OCI-LY3 (cell line): Measurements from ENCODE around the gene MLF2.

Experiments
- H2AFZ ChIP-seq: fragments of 200-600, 300-600 bp; shearing (Covaris generic); 2 replicates; pipeline ENCODE4 v1.6.0; 2014; ENCODE audit warnings: antibody characterized with exemption, low read depth, low read length
- H3K27ac ChIP-seq: fragments of 200-600, 300-600 bp; sonication (generic); 2 replicates; pipeline ENCODE4 v1.5.1; 2014; ENCODE audit warnings: mild to moderate bottlenecking, low read length, moderate library complexity, mixed read lengths
- H3K27me3 ChIP-seq: fragments of 200-600, 300-600 bp; sonication (generic); 2 replicates; pipeline ENCODE4 v1.6.1; 2014; ENCODE audit warnings: low read depth, low read length, mixed read lengths
- H3K36me3 ChIP-seq: fragments of 200-600, 300-600 bp; sonication (generic); replicated peaks from 2 replicates; pipeline ENCODE3; 2014; ENCODE audit warnings: low read depth, low read length, mixed read lengths
- H3K4me1 ChIP-seq: fragments of 300-600, 200-600 bp; sonication (generic); 2 replicates; pipeline ENCODE4 v1.6.1; 2014; ENCODE audit warnings: low read length, mixed read lengths
- H3K4me2 ChIP-seq: fragments of 200-600, 300-600 bp; sonication (generic); 2 replicates; pipeline ENCODE4 v1.6.1; 2014; ENCODE audit warnings: low read length, mixed read lengths
- H3K4me3 ChIP-seq: fragments of 300-600, 200-600 bp; sonication (generic); 2 replicates; pipeline ENCODE4 v1.5.1; 2014; ENCODE audit warnings: antibody characterized with exemption, mild to moderate bottlenecking, low read length, moderate library complexity
- H3K79me2 ChIP-seq: fragments of 300-600, 200-600 bp; shearing (Covaris generic); 2 replicates; pipeline ENCODE4 v1.6.1; 2014; ENCODE audit warnings: mild to moderate bottlenecking, low read length, mixed read lengths
- H3K9ac ChIP-seq: fragments of 300-600, 200-600 bp; shearing (Covaris generic); 2 replicates; pipeline ENCODE4 v1.6.0; 2014; ENCODE audit warnings: mild to moderate bottlenecking, low read length, moderate library complexity
- H3K9me3 ChIP-seq: fragments of 200-600, 300-600 bp; shearing (Covaris generic); 2 replicates; pipeline ENCODE4 v1.6.1; 2014; ENCODE audit warnings: low read length, mixed read lengths; ENCODE audit not compliant: insufficient read depth
- H4K20me1 ChIP-seq: fragments of 200-600, 300-600 bp; sonication (generic); 2 replicates; pipeline ENCODE4 v1.6.1; 2016; ENCODE audit warnings: low read length, mixed read lengths; ENCODE audit not compliant: insufficient read depth
- CTCF ChIP-seq: fragments of 200-600, 300-600 bp; sonication (generic); IDR thresholded peaks from 2 replicates; pipeline ENCODE4 v1.5.1; 2014; ENCODE audit warnings: antibody characterized with exemption, low read length, low read depth
- EZH2phosphoT487 ChIP-seq: fragments of 200-600 bp; shearing (Covaris generic); IDR thresholded peaks from 2 replicates; pipeline ENCODE4 v1.6.1; 2018; ENCODE audit warnings: antibody characterized with exemption, mixed run types, low read depth

MLF2 gene

GRCh38 chr12:6770600-6770999, 17.7 kb upstream of the MLF2 start:
- no peaks in the 10 kb centered on the region for H3K9me3 ChIP-seq
- no peak overlapping the region for H3K27ac ChIP-seq
- peaks cover 53% of the 10 kb centered on the region for H3K27me3 ChIP-seq
- peaks cover 40% of the 10 kb centered on the region for H3K4me1 ChIP-seq
- TF ChIP-seq CTCF (no peak), EZH2phosphoT487 (no peak)
- no peak overlapping the region for H3K4me3 ChIP-seq
- no peaks in the 10 kb centered on the region for H3K79me2 ChIP-seq
- H3K36me3 ChIP-seq = no peaks in the 10 kb centered on the region
- H2AFZ ChIP-seq = no peak overlapping the region
- H4K20me1 ChIP-seq = no peaks in the 10 kb centered on the region
- no peak overlapping the region for H3K4me2 ChIP-seq
- H3K9ac ChIP-seq = no peak overlapping the region

- Histone ChIP-seq H3K4me1 (peaks cover 40% of the 10 kb centered on the region), H3K9me3 (no peaks in the 10 kb centered on the region), H4K20me1 (no peaks in the 10 kb centered on the region), H3K9ac (no peak overlapping the region), H3K36me3 (no peaks in the 10 kb centered on the region), H2AFZ (no peak overlapping the region), H3K4me3 (no peak overlapping the region), H3K4me2 (no peak overlapping the region), H3K27me3 (peaks cover 58% of the 10 kb centered on the region), H3K27ac (no peak overlapping the region), H3K79me2 (no peaks in the 10 kb centered on the region)
- TF ChIP-seq CTCF (no peak), EZH2phosphoT487 (no peak)
These were observed 17.2 kb upstream of the MLF2 start for GRCh38 chr12:6770094-6770493.

DNA sequence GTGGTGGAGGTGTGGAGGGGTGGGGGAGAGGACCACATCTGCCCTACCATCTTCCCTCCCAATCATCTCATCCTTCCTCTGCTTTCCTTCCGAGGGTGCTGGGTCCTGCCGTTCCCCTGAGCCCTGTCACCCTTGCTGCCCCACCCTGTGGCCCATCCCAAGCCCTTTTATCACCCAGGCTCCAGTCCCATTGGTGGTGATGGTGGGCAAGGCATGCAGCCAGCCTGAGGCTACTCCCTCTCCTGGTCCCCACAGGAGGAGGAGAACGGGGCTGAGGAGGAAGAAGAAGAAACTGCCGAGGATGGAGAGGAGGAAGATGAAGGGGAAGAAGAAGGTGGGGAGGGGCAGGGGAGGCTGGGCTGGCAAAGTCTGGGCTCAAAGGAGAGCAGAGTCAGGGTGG, 16.7 kb upstream of the MLF2 start:
- Histone ChIP-seq H3K27me3 (peaks cover 58% of the 10 kb centered on the region), H3K9me3 (no peaks in the 10 kb centered on the region), H4K20me1 (no peaks in the 10 kb centered on the region), H3K79me2 (no peaks in the 10 kb centered on the region), H3K4me2 (no peak overlapping the region), H3K4me1 (peaks cover 42% of the 10 kb centered on the region), H3K4me3 (no peak overlapping the region), H3K9ac (no peak overlapping the region), H3K36me3 (no peaks in the 10 kb centered on the region), H3K27ac (no peak overlapping the region), H2AFZ (no peak overlapping the region)
- TF ChIP-seq EZH2phosphoT487 (no peak), CTCF (no peak)

DNA sequence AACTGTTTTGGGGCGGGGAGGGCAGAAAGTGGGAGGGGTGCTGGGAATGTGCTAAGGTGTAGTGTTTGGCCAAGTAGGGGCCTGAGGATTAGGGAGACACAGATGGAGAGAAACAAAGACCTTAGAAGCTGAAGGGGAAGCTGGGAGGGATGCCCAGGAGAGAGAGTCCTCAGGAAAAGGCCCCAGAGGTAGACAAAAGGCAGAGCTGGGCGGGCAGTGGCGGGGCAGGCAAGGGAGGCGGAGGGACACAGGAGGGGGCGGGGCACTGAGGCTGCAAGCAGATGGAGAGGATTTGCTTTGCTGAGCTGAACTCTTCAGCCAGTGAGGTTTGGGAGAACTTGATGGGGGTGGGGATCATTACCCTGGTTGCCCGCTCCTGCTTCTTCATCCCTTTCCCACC, 16.0 kb upstream of the MLF2 start:
- no peak overlapping the region for H3K27ac ChIP-seq
- peaks cover 49% of the 10 kb centered on the region for H3K4me1 ChIP-seq
- H3K9me3 ChIP-seq = no peaks in the 10 kb centered on the region
- TF ChIP-seq EZH2phosphoT487 (no peak), CTCF (no peak)
- H3K9ac ChIP-seq = no peak overlapping the region
- no peaks in the 10 kb centered on the region for H3K36me3 ChIP-seq
- H4K20me1 ChIP-seq = no peaks in the 10 kb centered on the region
- no peak overlapping the region for H2AFZ ChIP-seq
- no peak overlapping the region for H3K4me3 ChIP-seq
- H3K27me3 ChIP-seq = peaks cover 56% of the 10 kb centered on the region
- H3K79me2 ChIP-seq = no peaks in the 10 kb centered on the region
- H3K4me2 ChIP-seq = no peak overlapping the region
